ENCODE measurements around the gene CLNK.

GRCh38 chr4:10589321-10589720 is 95.2 kb downstream of the CLNK start:
- no peak for TF ChIP-seq ZNF660 (CRISPR knock-in tag; IDR thresholded peaks at IDR 0.05; ENCODE audit: borderline replicate concordance, low read depth)
- TF ChIP-seq, protein P1, sequence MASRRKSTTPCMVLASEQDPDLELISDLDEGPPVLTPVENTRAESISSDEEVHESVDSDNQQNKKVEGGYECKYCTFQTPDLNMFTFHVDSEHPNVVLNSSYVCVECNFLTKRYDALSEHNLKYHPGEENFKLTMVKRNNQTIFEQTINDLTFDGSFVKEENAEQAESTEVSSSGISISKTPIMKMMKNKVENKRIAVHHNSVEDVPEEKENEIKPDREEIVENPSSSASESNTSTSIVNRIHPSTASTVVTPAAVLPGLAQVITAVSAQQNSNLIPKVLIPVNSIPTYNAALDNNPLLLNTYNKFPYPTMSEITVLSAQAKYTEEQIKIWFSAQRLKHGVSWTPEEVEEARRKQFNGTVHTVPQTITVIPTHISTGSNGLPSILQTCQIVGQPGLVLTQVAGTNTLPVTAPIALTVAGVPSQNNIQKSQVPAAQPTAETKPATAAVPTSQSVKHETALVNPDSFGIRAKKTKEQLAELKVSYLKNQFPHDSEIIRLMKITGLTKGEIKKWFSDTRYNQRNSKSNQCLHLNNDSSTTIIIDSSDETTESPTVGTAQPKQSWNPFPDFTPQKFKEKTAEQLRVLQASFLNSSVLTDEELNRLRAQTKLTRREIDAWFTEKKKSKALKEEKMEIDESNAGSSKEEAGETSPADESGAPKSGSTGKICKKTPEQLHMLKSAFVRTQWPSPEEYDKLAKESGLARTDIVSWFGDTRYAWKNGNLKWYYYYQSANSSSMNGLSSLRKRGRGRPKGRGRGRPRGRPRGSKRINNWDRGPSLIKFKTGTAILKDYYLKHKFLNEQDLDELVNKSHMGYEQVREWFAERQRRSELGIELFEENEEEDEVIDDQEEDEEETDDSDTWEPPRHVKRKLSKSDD (CRISPR knock-in tag; IDR thresholded peaks at IDR 0.05; ENCODE audit: low read depth): no peak
- TF ChIP-seq JUN (CRISPR knock-in tag; IDR thresholded peaks at IDR 0.05): no peak
- TF ChIP-seq, protein P2, sequence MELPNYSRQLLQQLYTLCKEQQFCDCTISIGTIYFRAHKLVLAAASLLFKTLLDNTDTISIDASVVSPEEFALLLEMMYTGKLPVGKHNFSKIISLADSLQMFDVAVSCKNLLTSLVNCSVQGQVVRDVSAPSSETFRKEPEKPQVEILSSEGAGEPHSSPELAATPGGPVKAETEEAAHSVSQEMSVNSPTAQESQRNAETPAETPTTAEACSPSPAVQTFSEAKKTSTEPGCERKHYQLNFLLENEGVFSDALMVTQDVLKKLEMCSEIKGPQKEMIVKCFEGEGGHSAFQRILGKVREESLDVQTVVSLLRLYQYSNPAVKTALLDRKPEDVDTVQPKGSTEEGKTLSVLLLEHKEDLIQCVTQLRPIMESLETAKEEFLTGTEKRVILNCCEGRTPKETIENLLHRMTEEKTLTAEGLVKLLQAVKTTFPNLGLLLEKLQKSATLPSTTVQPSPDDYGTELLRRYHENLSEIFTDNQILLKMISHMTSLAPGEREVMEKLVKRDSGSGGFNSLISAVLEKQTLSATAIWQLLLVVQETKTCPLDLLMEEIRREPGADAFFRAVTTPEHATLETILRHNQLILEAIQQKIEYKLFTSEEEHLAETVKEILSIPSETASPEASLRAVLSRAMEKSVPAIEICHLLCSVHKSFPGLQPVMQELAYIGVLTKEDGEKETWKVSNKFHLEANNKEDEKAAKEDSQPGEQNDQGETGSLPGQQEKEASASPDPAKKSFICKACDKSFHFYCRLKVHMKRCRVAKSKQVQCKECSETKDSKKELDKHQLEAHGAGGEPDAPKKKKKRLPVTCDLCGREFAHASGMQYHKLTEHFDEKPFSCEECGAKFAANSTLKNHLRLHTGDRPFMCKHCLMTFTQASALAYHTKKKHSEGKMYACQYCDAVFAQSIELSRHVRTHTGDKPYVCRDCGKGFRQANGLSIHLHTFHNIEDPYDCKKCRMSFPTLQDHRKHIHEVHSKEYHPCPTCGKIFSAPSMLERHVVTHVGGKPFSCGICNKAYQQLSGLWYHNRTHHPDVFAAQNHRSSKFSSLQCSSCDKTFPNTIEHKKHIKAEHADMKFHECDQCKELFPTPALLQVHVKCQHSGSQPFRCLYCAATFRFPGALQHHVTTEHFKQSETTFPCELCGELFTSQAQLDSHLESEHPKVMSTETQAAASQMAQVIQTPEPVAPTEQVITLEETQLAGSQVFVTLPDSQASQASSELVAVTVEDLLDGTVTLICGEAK (IDR thresholded peaks at IDR 0.05): no peak
- TF ChIP-seq, protein P2 (CRISPR knock-in tag; IDR thresholded peaks at IDR 0.05): no peak
- no peak for TF ChIP-seq PAWR (CRISPR knock-in tag; IDR thresholded peaks at IDR 0.05; ENCODE audit: borderline replicate concordance)
